A549 (cell line): ENCODE measurements around the gene NEUROD6. TPM values are rescaled to one million over a fixed set of nuclear protein-coding genes. Genes with fewer than 3 reads are reported as not detected.
A peak's percentile ranks its signal among the peaks of the same experiment; 100 is the strongest.

Experiments used
- ATAC-seq, 2 experiments: fragments of 200-7000 bp in 1 of 2; fragments of >200 bp in 1 of 2; cut with Nextera tagmentation in 1 of 2; cut with Tn5 transposase in 1 of 2; 3 replicates each; pipeline versions ENCODE4 v1.8.0 to v1.9.1; 2018 to 2020; ENCODE audit warnings: mild to moderate bottlenecking in 1 of 2, moderate library complexity in 1 of 2
- CTCF ChIA-PET: fragments of 300-600 bp; sonication (Branson Sonifier 250); formaldehyde crosslinking; extraction: SDS; loops from one replicate; lab custom pipeline; 2021; ENCODE audit warnings: antibody characterized with exemption, inconsistent platforms; lab: Yijun Ruan, JAX
- POLR2A ChIA-PET: fragments of 350-600 bp; formaldehyde crosslinking; extraction: SDS; loops from one replicate; lab custom pipeline; 2021; ENCODE audit warnings: antibody characterized with exemption, inconsistent platforms; lab: Yijun Ruan, JAX
- DNase-seq, 2 experiments: peaks; one replicate each; pipeline versions ENCODE4 v3.0.0 to v3.0.0-alpha.2; 2011 to 2016; ENCODE audit warnings: low read depth in 1 of 2, low spot score in 1 of 2
- FAIRE-seq: peaks from 2 replicates; lab custom pipeline; 2011; peaks lifted over from hg19 to GRCh38; lab: Jason Lieb, UNC
- H3K27ac ChIP-seq, 2 experiments: fragments of >200 bp; sonication (Bioruptor Twin); formaldehyde crosslinking; 3 replicates each; pipeline ENCODE4 v1.5.1; 2016 to 2017
- H3K4me1 ChIP-seq: fragments of >200 bp; sonication (Bioruptor Twin); formaldehyde crosslinking; 3 replicates; pipeline ENCODE4 v1.6.1; 2016
- H3K4me2 ChIP-seq: fragments of >200 bp; sonication (Bioruptor Twin); formaldehyde crosslinking; 3 replicates; pipeline ENCODE4 v1.6.1; 2016
- H3K4me3 ChIP-seq: fragments of >200 bp; sonication (Bioruptor Twin); formaldehyde crosslinking; 3 replicates; pipeline ENCODE4 v1.5.1; 2016
- H3K9me3 ChIP-seq: fragments of >200 bp; sonication (Bioruptor Twin); formaldehyde crosslinking; 3 replicates; pipeline ENCODE4 v1.6.1; 2016
- BHLHE40 ChIP-seq: IDR thresholded peaks from 2 replicates; pipeline ENCODE4 v1.6.1; 2012; ENCODE audit warnings: low read depth, low read length, inconsistent platforms
- CBX2 ChIP-seq: fragments of 200-600 bp; sonication (generic); IDR thresholded peaks from 2 replicates; pipeline ENCODE4 v1.6.1; 2016; ENCODE audit warnings: low read depth, mild to moderate bottlenecking, borderline replicate concordance
- CEBPB ChIP-seq, 2 experiments: fragments of >200 bp in 1 of 2; sonication (Bioruptor Twin) in 1 of 2; formaldehyde crosslinking in 1 of 2; IDR thresholded peaks; 2 replicates each; pipeline ENCODE4 v1.6.1; 2012 to 2016
- CHD4 ChIP-seq: fragments of 200-600 bp; sonication (generic); IDR thresholded peaks from 2 replicates; pipeline ENCODE4 v1.6.1; 2016; ENCODE audit warnings: antibody characterized with exemption, mild to moderate bottlenecking, borderline replicate concordance
- CTCF ChIP-seq: fragments of >200 bp; sonication (Bioruptor Twin); formaldehyde crosslinking; IDR thresholded peaks from 3 replicates; pipeline ENCODE4 v1.5.1; 2016
- E2F6 ChIP-seq: IDR thresholded peaks from 2 replicates; pipeline ENCODE4 v1.6.1; 2012; ENCODE audit warnings: low read depth, borderline replicate concordance
- EHMT2 ChIP-seq: fragments of 200-600 bp; sonication (generic); IDR thresholded peaks from 2 replicates; pipeline ENCODE4 v1.6.1; 2016; ENCODE audit warnings: antibody characterized with exemption, low read depth, mild to moderate bottlenecking, moderate library complexity
- HMGXB4 ChIP-seq: fragments of 250-450 bp; sonication (Bioruptor Pico); IDR thresholded peaks from 2 replicates; pipeline ENCODE4 v1.5.0; 2021; ENCODE audit warnings: mild to moderate bottlenecking, moderate library complexity, borderline replicate concordance
- MAX ChIP-seq: IDR thresholded peaks from 2 replicates; pipeline ENCODE4 v1.6.1; 2012
- PBX3 ChIP-seq: IDR thresholded peaks from 2 replicates; pipeline ENCODE4 v1.6.1; 2012
- PHF8 ChIP-seq: fragments of 200-600 bp; sonication (generic); IDR thresholded peaks from 2 replicates; pipeline ENCODE4 v1.6.1; 2016; ENCODE audit warnings: low read depth, mild to moderate bottlenecking, antibody characterized with exemption, moderate library complexity, borderline replicate concordance
- POLR2AphosphoS2 ChIP-seq: conservative IDR thresholded peaks from 2 replicates; pipeline ENCODE4 v1.6.1; 2012; ENCODE audit warnings: low read length, improper control_type of control experiment, inconsistent platforms
- SMC3 ChIP-seq: fragments of >200 bp; sonication (Bioruptor Twin); formaldehyde crosslinking; IDR thresholded peaks from 3 replicates; pipeline ENCODE4 v1.6.1; 2018; ENCODE audit warnings: inconsistent platforms
- SREBF2 ChIP-seq: fragments of 450-650 bp; IDR thresholded peaks from 2 replicates; pipeline ENCODE4 v1.6.1; 2014; ENCODE audit warnings: mild to moderate bottlenecking, moderate library complexity
- TP53 ChIP-seq: fragments of 250-450 bp; sonication (Bioruptor Pico); IDR thresholded peaks from 2 replicates; pipeline ENCODE4 v1.5.0; 2021; ENCODE audit warnings: mild to moderate bottlenecking, moderate library complexity
- USF2 ChIP-seq: fragments of 450-650 bp; IDR thresholded peaks from 2 replicates; pipeline ENCODE4 v1.6.1; 2014; ENCODE audit warnings: antibody characterized with exemption
- ZFP36 ChIP-seq: fragments of 450-650 bp; IDR thresholded peaks from 2 replicates; pipeline ENCODE4 v1.6.1; 2014; ENCODE audit warnings: borderline replicate concordance; ENCODE audit not compliant: partially characterized antibody
- ZNF302 ChIP-seq: fragments of 250-450 bp; sonication (Bioruptor Pico); IDR thresholded peaks from 2 replicates; pipeline ENCODE4 v1.9.0; 2021; ENCODE audit warnings: inconsistent platforms, mild to moderate bottlenecking, moderate library complexity
- ZSCAN20 ChIP-seq: fragments of 250-450 bp; sonication (Bioruptor Pico); IDR thresholded peaks from 2 replicates; pipeline ENCODE4 v1.8.0; 2022; ENCODE audit warnings: mild to moderate bottlenecking, moderate library complexity
- WGBS: methylation state at CpG from one replicate; pipeline ENCODE4 v1.1.6; 2017; ENCODE audit errors: missing lambda C conversion rate; 5-methylcytosine and 5-hydroxymethylcytosine counted together
- polyA plus RNA-seq, 4 experiments: library from polyadenylated mRNA; depleted of rRNA in 3 of 4; stranded (reverse); fragments of >200 nt; fragmentation: RNase III in 1 of 4; extraction: RNeasy Plus Mini Kit Qiagen cat#74134 plus additional on column Dnase treatment in 1 of 4; gene quantifications; 2 replicates in 3 of 4; 3 replicates in 1 of 4; pipeline ENCODE4 v1.2.3, GENCODE V29; 2011 to 2017

NEUROD6 gene
- polyA plus RNA-seq, 2 of the 4 experiments (the other 2 are of a cell fraction) = not detected

GRCh38 chr7:31340051-31340450 is 475 bp downstream of the NEUROD6 start (continued):
- no peak for TF ChIP-seq CEBPB (IDR thresholded peaks at IDR 0.05)
- TF ChIP-seq, all 56 proteins: peak for 0

GRCh38 chr7:31338706-31339105 is 1.8 kb downstream of the NEUROD6 start:
- Histone ChIP-seq H3K4me2 (no peak overlapping the region), H3K9me3 (no peaks in the 10 kb centered on the region), H3K4me3 (no peak overlapping the region), H3K4me1 (no peaks in the 10 kb centered on the region), H3K27ac (no peak overlapping the region)
- TF ChIP-seq EHMT2 = no peak
- no peak for TF ChIP-seq SREBF2
- no peak for TF ChIP-seq ZSCAN20
- TF ChIP-seq E2F6 = no peak
- TF ChIP-seq BHLHE40 = no peak
- no peak for TF ChIP-seq CBX2
- no peak for TF ChIP-seq MAX
- no peak for TF ChIP-seq ZNF302 (CRISPR knock-in tag)
- TF ChIP-seq TP53 = no peak
- TF ChIP-seq PBX3 = no peak
- no peak for TF ChIP-seq PHF8
- TF ChIP-seq HMGXB4 (CRISPR knock-in tag) = no peak
- no peak for TF ChIP-seq POLR2AphosphoS2
- no peak for TF ChIP-seq SMC3
- no peak for TF ChIP-seq USF2
- FAIRE-seq (no peak), DNase-seq (no peak), ATAC-seq (no peak)
- ChIA-PET CTCF (interaction anchor here (0.6 kb wide), 1 partner anchor 147 kb away, joined by 4 read pairs; no protein-coding TSS in a partner anchor), POLR2A (no interaction called here)
- WGBS = 57% methylated on average over 14 of the region's 14 CpGs

GRCh38 chr7:31337002-31337565 is 3.4 kb downstream of the NEUROD6 start:
- no peaks in the 10 kb centered on the region for H3K9me3 ChIP-seq
- no peak overlapping the region for H3K27ac ChIP-seq
- 62% methylated on average over 9 of the region's 9 CpGs for WGBS
- ChIA-PET CTCF (interaction anchor here (0.6 to 1.2 kb wide), 5 partner anchors 13 to 377 kb away, joined by 3 to 5 read pairs (median 3); no protein-coding TSS in a partner anchor), POLR2A (no interaction called here)
- peak overlapping the region; percentile 22; the same call in 1 of the 3 replicates for H3K4me3 ChIP-seq
- FAIRE-seq (no peak), ATAC-seq (no peak), DNase-seq (no peak)
- TF ChIP-seq CTCF (no peak), SMC3 (no peak), ZFP36 (no peak), CHD4 (no peak)
- peak overlapping the region; percentile 60 for H3K4me2 ChIP-seq
- no peaks in the 10 kb centered on the region for H3K4me1 ChIP-seq
